GM18517 (cell line): ENCODE data around the gene ARSB.
"Not testable (repeated sequence)": the region's sequence is repeated elsewhere in the genome, so short reads cannot be mapped to it uniquely, and the experiment has no call there.

Experiments
- ATAC-seq: cut with Tn5 transposase; IDR thresholded peaks from one replicate; pipeline ENCODE4 v1.9.1; 2021; ENCODE audit warnings: mild to moderate bottlenecking, moderate library complexity; ENCODE audit not compliant: unreplicated experiment

The ARSB gene

DNA sequence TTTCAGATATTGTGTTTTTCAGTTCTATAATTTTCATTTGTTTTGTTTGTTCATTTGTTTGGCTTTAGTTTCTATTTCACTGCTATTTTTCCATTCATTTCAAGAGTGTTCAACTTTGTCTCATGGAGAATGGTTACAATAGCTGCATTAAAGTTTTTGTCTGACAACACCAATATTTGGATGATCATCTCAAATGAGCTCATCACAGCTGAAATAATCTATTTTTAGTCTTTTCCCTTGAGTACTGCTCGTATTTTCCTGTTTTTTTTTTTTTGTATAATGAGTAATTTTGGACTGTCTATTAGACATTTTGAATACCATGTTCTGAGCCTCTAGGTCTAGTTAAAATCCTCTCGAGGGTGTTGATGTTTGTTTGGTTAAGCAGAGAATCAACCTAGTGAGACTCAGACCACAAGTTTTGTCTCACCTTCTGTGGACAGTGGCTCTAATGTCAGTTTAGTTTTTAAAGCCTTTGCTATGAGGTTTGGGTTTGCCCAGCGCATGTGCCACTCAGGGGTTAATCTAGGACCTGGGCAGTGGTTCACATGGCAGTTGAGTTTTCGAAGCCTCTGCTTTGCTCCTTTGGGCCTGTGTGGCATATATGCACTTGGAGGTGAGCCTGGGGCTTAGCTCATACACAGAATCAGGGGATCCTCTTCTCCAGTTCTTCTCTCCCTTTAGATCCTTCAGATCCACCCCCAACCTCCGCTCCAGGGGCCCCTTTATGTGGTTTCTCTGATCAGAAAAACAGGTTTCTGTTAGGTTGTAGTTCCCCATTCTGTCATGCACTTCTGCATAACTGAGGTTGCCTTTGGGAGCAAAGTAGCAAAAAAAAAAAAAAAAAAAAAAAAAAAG, 79.8 kb downstream of the ARSB start:
- ATAC-seq: peak; percentile 53

DNA sequence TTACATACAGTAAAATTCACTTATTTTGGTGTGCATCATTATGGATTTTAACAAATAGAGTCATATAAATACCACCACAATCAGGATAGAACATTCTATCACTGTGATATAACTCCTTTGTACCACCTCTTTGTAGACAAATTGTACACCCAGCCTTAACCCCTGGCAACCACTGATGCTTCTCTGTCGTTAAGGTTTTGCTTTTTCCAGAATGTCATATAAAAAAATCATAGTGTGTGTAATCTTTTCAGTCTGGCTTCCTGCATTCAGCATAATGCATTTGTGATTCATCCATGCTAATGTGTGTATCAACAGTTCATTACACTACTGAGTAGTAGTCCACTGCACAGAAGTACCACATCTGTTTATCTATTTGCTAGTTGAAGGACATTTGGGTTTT, 81.2 kb downstream of the ARSB start:
- ATAC-seq: no peak

DNA sequence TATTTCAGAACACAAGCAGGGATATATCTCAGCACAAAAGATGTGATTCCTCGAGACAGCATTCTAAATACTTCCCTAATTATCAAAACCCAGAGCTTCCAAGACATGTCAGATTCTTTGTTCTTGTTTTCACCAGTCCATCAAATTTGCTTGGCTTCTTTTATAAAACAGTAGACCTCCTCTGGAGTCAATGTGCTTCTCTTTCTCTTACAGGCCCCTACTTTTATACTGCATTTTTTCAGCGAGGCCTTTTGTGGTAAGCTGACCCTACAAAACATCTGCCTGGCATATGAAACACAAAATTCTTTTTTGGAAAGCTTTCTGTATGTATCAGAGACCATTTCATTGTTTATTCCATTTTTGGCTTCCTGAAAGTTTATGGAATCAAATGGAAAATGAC, 81.8 kb downstream of the ARSB start:
- no peak for ATAC-seq

DNA sequence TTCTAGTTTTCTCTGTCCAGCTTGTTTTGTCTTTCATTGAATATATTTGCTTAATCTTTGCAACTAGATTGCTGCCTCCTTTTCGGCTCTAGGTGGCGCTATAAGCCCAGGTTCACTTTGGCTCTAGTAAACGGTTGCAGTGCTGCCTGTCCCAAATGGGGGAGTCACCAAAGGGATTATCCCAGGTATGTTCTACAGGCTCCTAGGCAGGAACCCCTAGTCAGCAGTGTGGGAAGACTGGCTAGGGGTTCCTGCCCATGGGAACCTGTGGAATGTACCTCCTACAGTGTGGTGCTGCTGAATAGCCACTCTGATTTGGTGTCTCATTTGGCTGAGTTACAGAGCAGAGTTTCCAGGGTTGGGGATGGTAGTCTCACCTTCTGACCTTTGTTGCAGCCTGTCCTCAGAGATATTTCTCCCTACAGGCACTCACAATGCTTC, 85.2 kb downstream of the ARSB start:
- no peak for ATAC-seq

DNA sequence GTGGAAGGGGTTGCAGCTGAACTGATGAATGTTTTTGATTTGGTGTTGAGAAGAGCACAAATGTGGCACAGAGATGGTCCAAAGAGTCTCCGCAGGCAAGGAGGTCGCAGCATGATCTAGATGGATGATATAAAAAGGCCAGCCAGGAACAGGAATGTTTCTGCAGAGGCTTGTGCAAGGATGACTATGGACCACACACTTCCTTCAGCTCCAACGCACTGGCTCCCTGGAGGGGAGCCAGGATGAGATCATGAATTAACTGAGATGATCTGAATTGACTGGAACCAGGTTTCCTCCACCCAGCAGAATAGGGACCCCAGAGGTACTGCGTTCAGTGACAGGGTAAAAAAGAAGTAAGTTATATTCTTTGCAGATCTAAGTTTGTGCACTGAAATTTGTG, 89.0 kb downstream of the ARSB start:
- no peak for ATAC-seq

DNA sequence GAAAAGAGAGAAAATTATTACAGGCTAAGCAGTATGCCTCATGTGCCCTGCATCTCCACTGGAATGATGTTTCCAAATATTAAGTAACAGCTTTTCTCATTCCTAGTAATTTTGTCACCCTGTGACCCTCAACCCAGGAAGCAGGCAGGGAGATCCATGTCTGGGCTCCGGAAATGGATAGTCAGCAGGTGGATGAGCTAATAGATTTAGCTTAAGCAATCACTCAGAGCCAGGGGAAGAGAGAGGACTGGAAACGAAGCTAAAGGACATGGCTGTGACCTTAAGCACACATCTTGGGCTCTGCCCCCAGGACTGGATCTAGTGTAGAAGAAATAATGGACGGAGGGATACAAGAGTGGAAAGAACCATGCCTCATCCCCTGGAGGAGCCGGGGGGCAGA, 89.5 kb downstream of the ARSB start:
- no peak for ATAC-seq

DNA sequence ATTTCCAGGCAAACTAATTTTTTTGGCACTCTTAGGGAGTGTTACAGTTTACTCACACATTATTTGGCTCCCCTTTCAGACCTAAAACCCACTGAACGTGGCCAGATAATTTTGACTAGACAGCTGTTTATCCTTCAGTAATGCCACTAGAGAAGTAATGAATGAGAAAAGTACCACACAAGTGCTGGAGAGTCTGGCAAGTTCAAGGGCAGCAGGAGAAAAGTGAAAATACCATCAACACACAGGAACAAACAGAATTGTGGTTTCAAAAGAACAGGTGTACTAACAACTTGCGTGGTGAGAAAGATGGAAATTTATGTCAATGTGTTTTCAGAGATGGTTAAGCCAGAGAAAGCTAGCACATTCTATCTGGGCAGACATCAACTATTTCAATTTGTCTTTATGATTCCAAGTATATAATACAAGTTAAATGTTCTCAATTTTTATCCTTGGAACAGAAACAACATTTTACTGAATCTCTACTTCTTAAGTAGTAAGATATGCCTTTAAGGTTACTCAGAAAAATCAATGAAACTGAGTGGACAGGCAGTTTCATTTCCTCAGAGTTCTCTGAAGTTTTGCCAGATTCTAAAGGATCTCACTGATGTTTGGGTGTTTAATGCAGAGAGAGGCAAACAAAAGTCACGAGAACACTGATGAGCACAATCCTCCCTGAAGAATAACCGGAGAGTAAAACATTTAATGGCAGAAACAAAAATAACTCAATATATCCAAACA, 91.0 kb downstream of the ARSB start:
- ATAC-seq: no peak

DNA sequence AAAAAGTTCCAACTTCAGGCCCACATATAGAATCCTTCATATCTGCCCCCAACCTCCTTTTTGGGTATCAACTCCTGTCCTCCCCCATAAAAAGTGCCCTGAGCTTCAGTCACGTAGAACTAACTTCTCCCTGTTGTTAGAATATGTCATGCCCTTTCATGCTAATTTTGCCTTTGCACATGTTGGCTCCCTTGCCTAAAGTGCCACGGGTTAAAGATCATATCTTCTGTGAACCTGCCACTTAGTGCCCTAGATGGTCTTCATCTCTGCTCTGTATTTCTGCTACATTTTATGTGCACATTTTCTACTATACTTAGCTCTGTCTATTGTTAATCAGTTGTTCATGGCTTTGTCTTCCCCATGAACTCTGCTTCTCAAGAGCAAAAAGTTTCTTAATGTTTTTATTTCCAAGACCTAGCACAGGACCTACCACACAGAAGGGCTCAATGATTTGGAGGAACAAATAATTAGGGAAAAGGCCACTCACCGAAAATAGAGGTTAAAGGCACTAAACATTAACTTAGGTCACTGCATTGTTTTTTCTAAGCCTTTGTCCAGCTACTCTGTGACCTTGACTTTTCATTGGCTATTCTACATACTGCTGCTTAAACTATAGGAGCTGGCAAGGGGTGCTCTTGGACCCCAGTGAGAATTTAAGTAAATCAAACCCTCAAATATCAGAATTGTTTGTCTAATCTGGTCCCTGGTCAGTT, 94.3 kb downstream of the ARSB start:
- ATAC-seq: no peak

DNA sequence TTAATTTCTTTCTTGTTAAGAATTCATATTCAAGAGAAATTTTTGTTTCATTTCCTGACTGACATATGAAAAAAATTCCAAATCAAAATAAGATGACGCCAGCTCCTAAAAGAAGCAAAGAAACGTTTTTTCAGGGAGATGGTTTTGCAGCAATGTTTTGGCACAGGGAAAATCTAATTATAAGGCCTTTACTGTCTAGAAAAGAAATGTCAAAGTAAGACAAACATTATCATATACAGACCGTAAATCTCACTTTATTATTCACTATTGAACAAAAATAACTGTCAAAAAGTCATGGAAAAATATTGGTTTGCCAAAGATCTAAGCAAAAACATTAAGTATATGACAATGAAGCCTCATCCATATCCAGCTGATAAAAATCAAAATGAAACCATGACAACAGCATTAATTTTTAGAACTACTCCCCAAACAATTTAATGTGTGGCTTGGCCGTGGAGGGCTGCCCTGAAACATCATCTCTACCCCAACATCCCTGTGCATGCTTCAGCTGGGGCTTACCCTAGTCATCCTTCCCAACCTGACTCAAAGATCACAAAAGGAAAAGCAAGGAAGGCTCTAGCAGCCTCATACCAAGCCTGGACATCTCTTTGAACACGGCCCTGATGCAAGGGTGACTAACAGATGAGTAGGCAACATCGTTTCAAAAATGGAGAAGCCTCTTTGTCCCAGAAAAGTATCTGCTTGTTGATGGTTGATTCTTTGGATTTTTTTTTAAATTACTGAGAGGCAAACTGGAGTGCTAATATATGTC, 95.6 kb downstream of the ARSB start:
- ATAC-seq: no peak

DNA sequence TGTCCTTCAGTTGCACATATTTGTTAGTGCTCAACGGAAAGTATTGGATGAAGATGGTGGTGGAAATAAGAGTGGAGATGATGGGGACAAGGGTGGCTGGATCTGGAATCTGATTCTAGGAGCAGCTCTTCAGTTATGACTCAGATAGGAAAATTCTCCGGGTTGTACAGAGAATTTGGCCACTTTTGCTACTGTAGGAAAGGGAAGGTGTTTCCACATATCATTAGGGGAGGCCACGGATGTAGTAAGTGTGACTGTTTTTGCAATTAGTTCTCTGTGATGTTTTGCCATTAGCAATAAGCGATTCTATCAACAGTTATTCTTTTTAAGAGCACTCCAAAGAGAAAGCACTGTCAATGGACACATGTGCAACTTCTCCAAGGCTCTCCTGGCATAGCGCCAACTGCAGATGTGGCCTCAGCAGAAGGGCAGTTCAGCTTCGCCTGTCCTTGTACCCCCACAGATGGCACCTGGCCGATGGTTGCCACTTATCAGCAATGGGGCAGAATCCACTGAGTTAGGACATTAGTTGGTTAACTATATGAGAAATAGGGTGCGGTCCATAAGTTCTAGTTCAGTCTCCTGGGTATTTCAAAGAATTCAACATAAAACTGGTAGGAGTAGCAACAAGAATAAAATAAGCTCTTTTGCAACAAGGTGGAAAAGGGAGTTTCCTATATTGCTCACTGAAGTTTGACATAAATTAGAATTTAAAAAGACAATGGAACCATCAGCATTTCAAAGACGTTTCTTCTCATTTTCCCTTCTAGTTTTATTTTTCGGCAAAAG, 96.3 kb downstream of the ARSB start:
- ATAC-seq: no peak

DNA sequence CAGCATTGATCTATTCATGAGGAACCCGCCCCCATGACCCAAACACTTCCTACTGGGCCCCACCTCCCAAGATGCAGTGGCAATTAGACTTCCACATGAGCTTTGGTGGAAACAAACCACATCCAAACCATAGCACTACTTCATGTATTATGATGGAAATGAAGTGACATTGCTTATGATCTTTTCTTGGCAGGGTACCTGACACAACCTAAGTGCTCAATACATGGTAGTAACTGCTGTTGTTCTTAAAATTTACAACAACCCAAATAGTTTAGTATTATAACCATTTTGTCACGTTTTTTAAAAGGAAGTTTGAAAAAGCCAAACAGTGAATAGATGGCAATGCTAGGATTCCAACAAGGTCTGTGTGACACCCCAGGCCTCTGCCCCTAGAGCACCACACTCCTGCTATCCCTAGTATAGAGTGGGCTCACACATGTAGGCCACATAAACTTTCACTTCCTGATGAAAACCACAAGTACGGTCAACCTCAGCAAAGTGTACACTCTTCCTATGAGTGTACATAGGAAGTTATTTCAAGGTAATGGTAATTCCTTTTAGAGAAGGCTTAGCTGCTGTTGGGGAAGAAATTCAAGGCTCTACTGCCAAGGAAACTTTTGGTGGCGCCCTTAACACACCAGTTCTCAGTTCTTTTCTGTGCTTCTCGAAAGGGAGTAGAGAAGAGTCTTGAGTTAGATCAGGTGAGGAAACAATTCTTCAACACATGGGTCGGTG, 97.6 kb downstream of the ARSB start:
- ATAC-seq: peak; percentile 99

DNA sequence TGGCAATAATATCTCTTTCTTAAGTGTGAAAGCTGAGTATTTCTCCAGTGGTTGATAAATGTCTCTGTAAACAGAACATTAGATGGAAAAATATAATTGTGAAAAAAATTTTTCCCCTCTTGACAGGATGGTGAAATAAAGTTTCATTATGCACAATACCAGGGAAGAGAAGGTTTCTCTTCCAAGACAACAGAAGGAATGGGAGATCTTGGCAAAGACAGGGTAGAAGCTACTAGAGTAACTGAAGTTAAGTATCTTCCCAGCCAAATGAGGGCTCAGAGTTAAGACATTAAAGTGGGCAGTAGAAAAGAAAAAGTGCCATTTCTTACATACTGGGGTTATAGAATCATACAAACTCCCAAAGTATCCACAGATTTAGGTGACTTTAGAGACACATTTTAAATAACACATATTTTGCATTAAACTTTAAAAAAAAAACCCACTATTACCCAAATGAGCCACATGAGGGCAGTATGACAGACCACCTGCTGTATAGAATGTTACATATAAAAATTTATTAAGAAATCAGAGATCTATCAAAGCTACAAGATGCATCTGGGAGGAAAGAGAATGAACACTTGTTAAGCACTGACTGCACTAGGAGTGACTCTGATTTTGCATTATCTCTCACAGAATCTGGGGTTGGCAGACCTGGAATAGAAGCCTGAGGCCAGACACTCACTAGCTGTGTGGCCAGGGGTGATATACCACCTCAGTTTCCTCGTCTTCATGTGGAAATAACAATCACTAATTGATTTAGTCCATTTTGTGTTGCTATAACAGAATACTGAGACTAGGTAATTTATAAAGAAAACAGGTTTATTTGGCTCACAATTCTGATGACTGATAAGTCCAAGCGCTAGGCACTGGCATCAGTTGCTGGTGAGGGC, 98.5 kb downstream of the ARSB start:
- ATAC-seq: no peak

DNA sequence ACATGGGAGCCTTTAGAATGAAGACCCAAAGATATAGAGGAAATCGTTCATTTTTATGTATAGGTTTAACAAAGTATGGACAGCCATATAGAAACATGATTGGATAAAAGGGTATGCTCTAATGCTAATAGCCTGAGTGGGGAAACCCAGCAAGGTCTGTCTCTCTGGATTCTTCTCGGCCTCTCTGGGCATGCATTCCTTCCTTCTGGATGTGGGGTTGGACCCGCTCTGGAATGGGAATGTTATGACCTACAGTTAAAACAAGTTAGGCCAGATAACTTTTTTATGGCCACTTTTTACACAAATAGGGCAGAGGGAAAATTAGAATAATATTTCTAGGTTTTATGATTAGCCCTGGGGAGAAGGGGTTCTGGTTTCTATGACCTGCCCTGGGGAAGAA, 103.2 kb downstream of the ARSB start:
- ATAC-seq: no peak

DNA sequence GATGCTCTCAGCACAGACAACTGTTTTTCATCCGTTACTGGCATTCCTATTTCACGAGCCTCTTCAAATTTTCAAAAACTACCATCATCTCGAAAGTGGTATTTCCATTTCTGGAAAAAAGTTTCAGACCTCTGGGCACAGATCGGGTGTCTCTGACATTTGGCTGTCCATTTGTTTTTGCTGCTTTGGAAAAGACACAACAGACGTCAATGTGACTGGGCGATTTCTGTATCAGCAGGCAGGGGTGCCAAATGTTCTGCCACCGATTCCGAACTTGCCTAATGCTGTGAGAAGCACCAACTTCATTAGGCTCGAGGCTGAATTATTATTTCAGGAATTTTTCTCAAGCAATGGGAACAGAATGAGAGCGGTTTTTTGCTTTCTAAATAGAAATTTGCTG, 105.6 kb downstream of the ARSB start:
- ATAC-seq: no peak

DNA sequence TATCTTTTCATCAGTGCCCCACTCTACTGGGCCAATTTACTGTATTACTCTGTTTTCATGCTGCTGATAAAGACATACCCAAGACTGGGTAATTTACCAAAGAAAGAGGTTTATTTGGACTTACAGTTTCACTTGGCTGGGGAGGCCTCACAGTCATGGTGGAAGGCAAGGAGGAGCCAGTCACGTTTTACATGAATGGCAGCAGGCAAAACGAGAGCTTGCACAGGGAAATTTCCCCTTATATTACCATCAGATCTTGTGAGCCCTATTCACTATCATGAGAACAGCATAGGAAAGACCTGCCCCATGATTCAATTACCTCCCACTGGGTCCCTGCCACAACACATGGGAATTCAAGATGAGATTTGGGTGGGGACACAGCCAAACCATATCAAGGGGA, 119.0 kb downstream of the ARSB start:
- not testable (repeated sequence) for ATAC-seq

DNA sequence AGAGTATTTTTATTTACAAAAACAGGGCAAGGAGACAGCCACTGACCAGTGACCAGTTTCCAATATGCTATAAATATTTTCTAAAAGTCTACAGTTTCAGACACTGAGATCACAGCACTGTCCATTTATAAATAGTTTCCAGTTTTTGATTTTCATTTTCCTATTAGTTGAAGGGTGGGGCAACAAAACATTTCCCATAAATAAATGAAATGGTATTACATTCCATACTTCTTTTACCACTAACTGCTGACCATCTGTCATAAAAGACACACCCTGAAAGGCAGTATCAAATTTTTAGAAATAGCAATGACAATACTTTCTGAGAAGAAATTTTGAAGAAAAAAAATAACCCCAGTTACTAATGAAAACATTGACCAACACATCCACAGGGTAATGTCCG, 126.7 kb downstream of the ARSB start:
- no peak for ATAC-seq

DNA sequence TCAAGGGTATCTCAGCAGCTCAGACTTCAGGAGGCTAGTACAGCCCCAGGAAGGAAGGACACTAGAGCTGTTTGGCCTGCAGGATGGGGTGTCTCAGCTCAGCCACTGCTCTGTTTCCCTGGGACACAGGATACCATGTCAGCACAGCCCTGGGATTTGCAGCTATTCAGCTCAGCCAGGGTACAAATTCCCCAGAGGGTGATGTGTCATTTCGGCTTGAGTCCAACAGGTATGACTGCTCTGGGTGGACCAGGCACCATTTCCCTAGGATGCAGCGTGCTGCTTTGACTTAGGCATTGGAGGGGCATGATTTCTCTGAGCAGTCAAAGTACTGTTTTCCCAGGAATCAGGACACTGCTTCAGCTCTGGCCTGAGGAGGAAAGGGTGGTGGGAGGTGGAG, 130.1 kb downstream of the ARSB start:
- ATAC-seq: no peak

DNA sequence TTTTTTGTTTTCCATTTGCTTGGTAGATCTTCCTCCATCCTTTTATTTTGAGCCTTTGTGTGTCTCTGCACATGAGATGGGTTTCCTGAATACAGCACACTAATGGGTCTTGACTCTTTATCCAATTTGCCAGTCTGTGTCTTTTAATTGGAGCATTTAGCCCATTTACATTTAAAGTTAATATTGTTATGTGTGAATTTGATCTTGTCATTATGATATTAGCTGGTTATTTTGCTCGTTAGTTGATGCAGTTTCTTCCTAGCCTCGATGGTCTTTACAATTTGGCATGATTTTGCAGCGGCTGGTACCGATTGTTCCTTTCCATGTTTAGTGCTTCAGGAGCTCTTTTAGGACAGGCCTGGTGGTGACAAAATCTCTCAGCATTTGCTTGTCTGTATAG, 133.2 kb downstream of the ARSB start:
- ATAC-seq: not testable (repeated sequence)
